T-helper 17 cell (primary cell): ENCODE data around the gene B2M. TPM values are rescaled to one million over a fixed set of nuclear protein-coding genes. Genes with fewer than 3 reads are reported as not detected.
"Not testable (repeated sequence)": the region's sequence is repeated elsewhere in the genome, so short reads cannot be mapped to it uniquely, and the experiment has no call there.

ENCODE experiments used
- ATAC-seq: fragments of 150-1000 bp; cut with Tn5 transposase; 2 replicates; pipeline ENCODE4 v1.10.0; 2021; ENCODE audit warnings: mild to moderate bottlenecking, moderate library complexity
- DNase-seq, 3 donors: peaks; one replicate each; pipeline versions ENCODE4 v3.0.0 to v3.0.0-alpha.2; 2020 to 2021
- H3K9me3 ChIP-seq: one replicate; pipeline ENCODE4 v1.7.0; 2013; ENCODE audit warnings: low read length, mild to moderate bottlenecking; ENCODE audit not compliant: control insufficient read depth, poor library complexity, severe bottlenecking
- H3K27ac Mint-ChIP-seq: one replicate; pipeline ENCODE4 v1.8.0; 2022; ENCODE audit warnings: mild to moderate bottlenecking, moderate library complexity, mixed read lengths
- H3K27me3 Mint-ChIP-seq: one replicate; pipeline ENCODE4 v1.8.0; 2022; ENCODE audit warnings: mixed read lengths
- H3K36me3 Mint-ChIP-seq: one replicate; pipeline ENCODE4 v1.8.0; 2022; ENCODE audit warnings: low read depth, mixed read lengths
- H3K4me1 Mint-ChIP-seq: one replicate; pipeline ENCODE4 v1.8.0; 2022; ENCODE audit warnings: mild to moderate bottlenecking, mixed read lengths
- H3K4me3 Mint-ChIP-seq: one replicate; pipeline ENCODE4 v1.8.0; 2022; ENCODE audit warnings: mild to moderate bottlenecking, moderate library complexity, mixed read lengths
- total RNA-seq, 4 donors: library from RNA in 2 of 4; stranded (reverse) in 2 of 4; gene quantifications; one replicate each; pipeline ENCODE4 v1.2.3 and lab custom pipeline; 2022 to 2026

Gene B2M
- total RNA-seq, 2 donors from 2014 or later, result 6,241 to 6,591 TPM

GRCh38 chr15:44682211-44682610 lies 29.1 kb upstream of the B2M start:
- no peak for ATAC-seq
- Mint-ChIP-seq H3K4me1 (peaks cover 36% of the 10 kb centered on the region), H3K36me3 (peaks cover 4% of the 10 kb centered on the region)

GRCh38 chr15:44682809-44683682 lies 28.3 kb upstream of the B2M start:
- peak overlapping the region; percentile 21 for H3K4me3 Mint-ChIP-seq
- DNase-seq (peak; percentile 34 to 68 (median 50)), ATAC-seq (peak; percentile 85)
- H3K27me3 Mint-ChIP-seq, H3K9me3 ChIP-seq, H3K36me3 Mint-ChIP-seq: not testable (repeated sequence)
- H3K27ac Mint-ChIP-seq, result peak overlapping the region; percentile 95
- peaks cover 32% of the 10 kb centered on the region for H3K4me1 Mint-ChIP-seq

More at GRCh38 chr15:44682211-44682610, 29.1 kb upstream of the B2M start:
- peak overlapping the region; percentile 21 for H3K4me3 Mint-ChIP-seq
- peaks cover 9% of the 10 kb centered on the region for H3K9me3 ChIP-seq
- H3K27me3 Mint-ChIP-seq, result no peaks in the 10 kb centered on the region
- DNase-seq, result no peak
- peak overlapping the region; percentile 95 for H3K27ac Mint-ChIP-seq

- H3K4me1 Mint-ChIP-seq, H3K9me3 ChIP-seq, H3K27me3 Mint-ChIP-seq, ATAC-seq, H3K4me3 Mint-ChIP-seq, DNase-seq, H3K27ac Mint-ChIP-seq, H3K36me3 Mint-ChIP-seq: not testable (repeated sequence)
These were observed 22.0 kb upstream of the B2M start for GRCh38 chr15:44689318-44689717.

- peak; percentile 66 for ATAC-seq
- H3K9me3 ChIP-seq, H3K27ac Mint-ChIP-seq, H3K36me3 Mint-ChIP-seq, DNase-seq, H3K4me3 Mint-ChIP-seq, H3K4me1 Mint-ChIP-seq, H3K27me3 Mint-ChIP-seq: not testable (repeated sequence)
These were observed 21.1 kb upstream of the B2M start for GRCh38 chr15:44690245-44690644.

GRCh38 chr15:44692659-44693058 lies 18.7 kb upstream of the B2M start:
- no peaks in the 10 kb centered on the region for H3K36me3 Mint-ChIP-seq
- H3K4me1 Mint-ChIP-seq, result peaks cover 11% of the 10 kb centered on the region
- no peaks in the 10 kb centered on the region for H3K9me3 ChIP-seq
- H3K4me3 Mint-ChIP-seq, result no peak overlapping the region
- no peaks in the 10 kb centered on the region for H3K27me3 Mint-ChIP-seq
- no peak overlapping the region for H3K27ac Mint-ChIP-seq
- no peak for DNase-seq
- no peak for ATAC-seq

- DNase-seq (no peak), ATAC-seq (no peak)
- H3K9me3 ChIP-seq, result no peaks in the 10 kb centered on the region
- Mint-ChIP-seq H3K27ac (peak overlapping the region; percentile 86), H3K36me3 (no peaks in the 10 kb centered on the region), H3K4me1 (peaks cover 11% of the 10 kb centered on the region), H3K27me3 (no peaks in the 10 kb centered on the region), H3K4me3 (no peak overlapping the region)
These were observed 16.9 kb upstream of the B2M start for GRCh38 chr15:44694416-44694815.

- Mint-ChIP-seq H3K27ac (peak overlapping the region; percentile 86), H3K27me3 (no peaks in the 10 kb centered on the region), H3K36me3 (no peaks in the 10 kb centered on the region), H3K4me1 (peaks cover 11% of the 10 kb centered on the region), H3K4me3 (no peak overlapping the region)
- no peak for DNase-seq
- no peak for ATAC-seq
- H3K9me3 ChIP-seq, result no peaks in the 10 kb centered on the region
These were observed 16.0 kb upstream of the B2M start for GRCh38 chr15:44695294-44695693.

- ATAC-seq, result no peak
- H3K36me3 Mint-ChIP-seq, result peaks cover 5% of the 10 kb centered on the region
- H3K4me1 Mint-ChIP-seq, result peaks cover 15% of the 10 kb centered on the region
- DNase-seq, result no peak
- no peak overlapping the region for H3K4me3 Mint-ChIP-seq
- no peaks in the 10 kb centered on the region for H3K9me3 ChIP-seq
- peak overlapping the region; percentile 0 for H3K27ac Mint-ChIP-seq
- H3K27me3 Mint-ChIP-seq, result no peaks in the 10 kb centered on the region
These were observed 14.3 kb upstream of the B2M start for GRCh38 chr15:44697014-44697413.

GRCh38 chr15:44698641-44699040 lies 12.7 kb upstream of the B2M start:
- ATAC-seq (no peak), DNase-seq (no peak)
- H3K9me3 ChIP-seq, result no peaks in the 10 kb centered on the region
- H3K27ac Mint-ChIP-seq, result no peak overlapping the region
- H3K36me3 Mint-ChIP-seq, result peaks cover 5% of the 10 kb centered on the region
- H3K4me3 Mint-ChIP-seq, result no peak overlapping the region
- H3K27me3 Mint-ChIP-seq, result no peaks in the 10 kb centered on the region
- H3K4me1 Mint-ChIP-seq, result peaks cover 15% of the 10 kb centered on the region

GRCh38 chr15:44700676-44701075 lies 10.6 kb upstream of the B2M start:
- H3K4me1 Mint-ChIP-seq, result peaks cover 12% of the 10 kb centered on the region
- not testable (repeated sequence) for H3K36me3 Mint-ChIP-seq, H3K27ac Mint-ChIP-seq, H3K9me3 ChIP-seq, H3K27me3 Mint-ChIP-seq, ATAC-seq, H3K4me3 Mint-ChIP-seq, DNase-seq

- H3K4me1 Mint-ChIP-seq, result peaks cover 12% of the 10 kb centered on the region
- no peaks in the 10 kb centered on the region for H3K27me3 Mint-ChIP-seq
- no peaks in the 10 kb centered on the region for H3K9me3 ChIP-seq
- peaks cover 3% of the 10 kb centered on the region for H3K36me3 Mint-ChIP-seq
- ATAC-seq, result no peak
- no peak for DNase-seq
- no peak overlapping the region for H3K4me3 Mint-ChIP-seq
- peak overlapping the region; percentile 45 for H3K27ac Mint-ChIP-seq
These were observed 5.3 kb upstream of the B2M start for GRCh38 chr15:44705986-44706385.

- no peaks in the 10 kb centered on the region for H3K27me3 Mint-ChIP-seq
- peaks cover 7% of the 10 kb centered on the region for H3K36me3 Mint-ChIP-seq
These were observed 4.9 kb upstream of the B2M start for GRCh38 chr15:44706401-44706800.

GRCh38 chr15:44706946-44707636 lies 4.2 kb upstream of the B2M start:
- Mint-ChIP-seq H3K4me1 (peaks cover 20% of the 10 kb centered on the region), H3K4me3 (no peak overlapping the region), H3K27ac (peak overlapping the region; percentile 45), H3K27me3 (no peaks in the 10 kb centered on the region), H3K36me3 (peaks cover 9% of the 10 kb centered on the region)
- no peaks in the 10 kb centered on the region for H3K9me3 ChIP-seq
- DNase-seq (no peak), ATAC-seq (no peak)

More at GRCh38 chr15:44706401-44706800, 4.9 kb upstream of the B2M start:
- H3K4me3 Mint-ChIP-seq, result no peak overlapping the region
- DNase-seq (no peak), ATAC-seq (no peak)
- H3K9me3 ChIP-seq, result no peaks in the 10 kb centered on the region
- peaks cover 16% of the 10 kb centered on the region for H3K4me1 Mint-ChIP-seq
- H3K27ac Mint-ChIP-seq, result peak overlapping the region; percentile 45
